HCT116 (cell line): ENCODE measurements around the gene SLC37A3. TPM values are rescaled to one million over a fixed set of nuclear protein-coding genes. Genes with fewer than 3 reads are reported as not detected.

Source experiments
- ATAC-seq: fragments of 200-7000 bp; cut with Tn5 transposase; 2 replicates; pipeline ENCODE4 v1.9.1; 2020; ENCODE audit warnings: mild to moderate bottlenecking, moderate library complexity
- BruUV-seq: library from RNA; stranded (reverse); fragments of 400-500 nt; replicated peaks from 2 replicates; lab custom pipeline; 2021; lab: Mats Ljungman, UMichigan
- CTCF ChIA-PET: fragments of 300-600 bp; sonication (Branson Sonifier 250); formaldehyde crosslinking; loops from one replicate; lab custom pipeline; 2021; ENCODE audit warnings: antibody characterized with exemption; lab: Charles Lee
- POLR2A ChIA-PET: fragments of 300-600, 350-600 bp; sonication (Branson Sonifier 250); formaldehyde crosslinking; loops from one replicate; lab custom pipeline; 2021; ENCODE audit warnings: antibody characterized with exemption; lab: Charles Lee
- RAD21 ChIA-PET, 2 experiments: fragments of 300-600 bp; sonication (Branson Sonifier 250); formaldehyde crosslinking; loops; one replicate each; lab custom pipeline; 2023; ENCODE audit warnings: low total read pairs in 2 of 2; ENCODE audit not compliant: uncharacterized antibody in 2 of 2, unreplicated experiment in 2 of 2, low non-redundant PET in 1 of 2; lab: Charles Lee
- DNase-seq: peaks from one replicate; pipeline ENCODE4 v3.0.0-alpha.2; 2010; ENCODE audit warnings: low read depth, low spot score
- H2AFZ ChIP-seq: fragments of 200-600 bp; shearing (Covaris generic), sonication (generic); 2 replicates; pipeline ENCODE4 v1.6.1; 2017; ENCODE audit warnings: low read depth, mixed run types, mixed read lengths, antibody characterized with exemption, low read length; ENCODE audit not compliant: poor library complexity, severe bottlenecking
- H3K27ac ChIP-seq: 2 replicates; pipeline ENCODE4 v1.5.1; 2012; ENCODE audit warnings: low read depth, low read length
- H3K27me3 ChIP-seq: fragments of 200-600 bp; sonication (generic); 2 replicates; pipeline ENCODE4 v1.6.1; 2016; ENCODE audit warnings: mixed run types, low read length, mixed read lengths; ENCODE audit not compliant: insufficient read depth
- H3K36me3 ChIP-seq, 2 experiments: fragments of 200-500 bp in 1 of 2; fragments of 200-600 bp in 1 of 2; sonication (Bioruptor generic) in 1 of 2; sonication (generic) in 1 of 2; 2 replicates each; pipeline versions ENCODE4 v1.5.1 to v1.6.1; 2014 to 2016; ENCODE audit warnings: low read length in 2 of 2, inconsistent platforms in 1 of 2, mixed read lengths in 1 of 2, mixed run types in 1 of 2; ENCODE audit not compliant: insufficient read depth in 2 of 2, control insufficient read depth in 1 of 2
- H3K4me1 ChIP-seq, 2 experiments: fragments of 200-600 bp in 1 of 2; sonication (generic) in 1 of 2; 2 replicates each; pipeline versions ENCODE4 v1.5.1 to v1.6.1; 2012 to 2017; ENCODE audit warnings: low read length in 2 of 2, inconsistent platforms in 1 of 2, mild to moderate bottlenecking in 1 of 2, mixed read lengths in 1 of 2, mixed run types in 1 of 2, moderate library complexity in 1 of 2; ENCODE audit not compliant: insufficient read depth in 2 of 2, control insufficient read depth in 1 of 2
- H3K4me2 ChIP-seq: fragments of 200-600 bp; sonication (generic); 2 replicates; pipeline ENCODE4 v1.6.1; 2017; ENCODE audit warnings: mixed run types, low read length, mixed read lengths
- H3K4me3 ChIP-seq, 2 experiments: fragments of 200-600 bp in 1 of 2; sonication (generic) in 1 of 2; replicated peaks in 1 of 2; 2 replicates each; pipeline ENCODE4 v1.5.1; 2011 to 2016; ENCODE audit warnings: low read length in 2 of 2, control low read depth in 1 of 2, low read depth in 1 of 2, mild to moderate bottlenecking in 1 of 2, mixed read lengths in 1 of 2, mixed run types in 1 of 2
- H3K79me2 ChIP-seq: fragments of 200-600 bp; sonication (generic); 2 replicates; pipeline ENCODE4 v1.6.1; 2017; ENCODE audit warnings: mild to moderate bottlenecking, mixed run types, low read length, moderate library complexity, mixed read lengths; ENCODE audit not compliant: insufficient read depth
- H3K9ac ChIP-seq: fragments of 200-600 bp; sonication (generic); 2 replicates; pipeline ENCODE4 v1.6.1; 2016; ENCODE audit warnings: low read length, mixed read lengths
- H3K9me2 ChIP-seq: fragments of 200-600 bp; sonication (generic), shearing (Covaris generic); 2 replicates; pipeline ENCODE4 v1.6.1; 2017; ENCODE audit warnings: mixed run types, mild to moderate bottlenecking, moderate library complexity; ENCODE audit not compliant: insufficient read depth
- H3K9me3 ChIP-seq, 2 experiments: fragments of 200-500 bp in 1 of 2; fragments of 200-600 bp in 1 of 2; sonication (Bioruptor generic) in 1 of 2; sonication (generic) in 1 of 2; 2 replicates each; pipeline ENCODE4 v1.6.1; 2014 to 2017; ENCODE audit warnings: low read length in 2 of 2, mixed read lengths in 2 of 2, inconsistent platforms in 1 of 2, low read depth in 1 of 2, mild to moderate bottlenecking in 1 of 2, mixed run types in 1 of 2, moderate library complexity in 1 of 2; ENCODE audit not compliant: control insufficient read depth in 1 of 2, insufficient read depth in 1 of 2
- H4K20me1 ChIP-seq: fragments of 200-600 bp; sonication (generic), shearing (Covaris generic); 2 replicates; pipeline ENCODE4 v1.6.1; 2017; ENCODE audit warnings: mixed run types, mild to moderate bottlenecking, moderate library complexity; ENCODE audit not compliant: insufficient read depth
- CBX3 ChIP-seq: IDR thresholded peaks from 2 replicates; pipeline ENCODE4 v1.6.1; 2012; ENCODE audit warnings: low read depth
- CEBPB ChIP-seq: IDR thresholded peaks from 2 replicates; pipeline ENCODE4 v1.6.1; 2012; ENCODE audit warnings: low read depth
- EGR1 ChIP-seq: IDR thresholded peaks from 2 replicates; pipeline ENCODE4 v1.6.1; 2012; ENCODE audit warnings: low read depth
- ELF1 ChIP-seq: IDR thresholded peaks from 2 replicates; pipeline ENCODE4 v1.6.1; 2012; ENCODE audit warnings: low read depth, borderline replicate concordance
- EZH2 ChIP-seq: fragments of 200-600 bp; sonication (generic); IDR thresholded peaks from 2 replicates; pipeline ENCODE4 v1.6.1; 2017; ENCODE audit warnings: antibody characterized with exemption, mixed run types
- EZH2phosphoT487 ChIP-seq: fragments of 200-600 bp; IDR thresholded peaks from 2 replicates; pipeline ENCODE4 v1.6.1; 2018; ENCODE audit warnings: antibody characterized with exemption, borderline replicate concordance
- POLR2AphosphoS5 ChIP-seq: IDR thresholded peaks from 2 replicates; pipeline ENCODE4 v1.6.1; 2011; ENCODE audit warnings: mild to moderate bottlenecking, low read depth, low read length, moderate library complexity
- RAD21 ChIP-seq: IDR thresholded peaks from 2 replicates; pipeline ENCODE4 v1.6.1; 2012; ENCODE audit warnings: low read depth, mild to moderate bottlenecking
- SIN3A ChIP-seq: IDR thresholded peaks from 2 replicates; pipeline ENCODE4 v1.6.1; 2012; ENCODE audit warnings: low read depth
- SP1 ChIP-seq: IDR thresholded peaks from 2 replicates; pipeline ENCODE4 v1.6.1; 2012; ENCODE audit warnings: low read depth
- SRF ChIP-seq: IDR thresholded peaks from 2 replicates; pipeline ENCODE4 v1.6.1; 2012; ENCODE audit warnings: low read depth
- YY1 ChIP-seq: IDR thresholded peaks from 2 replicates; pipeline ENCODE4 v1.6.1; 2011; ENCODE audit warnings: low read length, low read depth, moderate library complexity, mild to moderate bottlenecking; ENCODE audit not compliant: insufficient replicate concordance; ENCODE audit errors: extremely low read depth
- ZFX ChIP-seq: fragments of 450-650 bp; IDR thresholded peaks from 2 replicates; pipeline ENCODE4 v1.6.1; 2017
- ZNF274 ChIP-seq: fragments of 200-500 bp; sonication (Bioruptor generic); IDR thresholded peaks from 2 replicates; pipeline ENCODE4 v1.6.1; 2014; ENCODE audit warnings: mild to moderate bottlenecking, low read depth, low read length, inconsistent platforms
- intact Hi-C: fragments of 100-400 bp; cut with micrococcal nuclease; formaldehyde crosslinking; loops from 2 replicates; pipeline ENCODE4 v1.10.0; 2022
- total RNA-seq: library from RNA; stranded (reverse); gene quantifications from one replicate; pipeline ENCODE4 v1.2.1, GENCODE V29; 2021; ENCODE audit not compliant: unreplicated experiment
- TF ChIP-seq, protein P1 (sequence below), 3 experiments: fragments of 200-600 bp in 1 of 3; sonication (generic) in 1 of 3; IDR thresholded peaks in 2 of 3; conservative IDR thresholded peaks in 1 of 3; 2 replicates each; pipeline ENCODE4 v1.5.1; 2012 to 2017; ENCODE audit warnings: low read depth in 2 of 3, low read length in 2 of 3, antibody characterized with exemption in 1 of 3, borderline replicate concordance in 1 of 3, control low read depth in 1 of 3, mild to moderate bottlenecking in 1 of 3, mixed read lengths in 1 of 3, mixed run types in 1 of 3, moderate library complexity in 1 of 3; ENCODE audit not compliant: insufficient read depth in 1 of 3
- TF ChIP-seq, protein P2 (sequence below): IDR thresholded peaks from 2 replicates; pipeline ENCODE4 v1.6.1; 2012
- TF ChIP-seq, protein P3 (sequence below): IDR thresholded peaks from 2 replicates; pipeline ENCODE4 v1.6.1; 2012; ENCODE audit warnings: low read depth
- TF ChIP-seq, protein P4 (sequence below): IDR thresholded peaks from 2 replicates; pipeline ENCODE4 v1.6.1; 2011; ENCODE audit warnings: mild to moderate bottlenecking, low read length, moderate library complexity; ENCODE audit not compliant: insufficient replicate concordance; ENCODE audit errors: extremely low read depth

Gene SLC37A3
- total RNA-seq, 1 experiment from 2014 or later, result 41.8 TPM

DNA sequence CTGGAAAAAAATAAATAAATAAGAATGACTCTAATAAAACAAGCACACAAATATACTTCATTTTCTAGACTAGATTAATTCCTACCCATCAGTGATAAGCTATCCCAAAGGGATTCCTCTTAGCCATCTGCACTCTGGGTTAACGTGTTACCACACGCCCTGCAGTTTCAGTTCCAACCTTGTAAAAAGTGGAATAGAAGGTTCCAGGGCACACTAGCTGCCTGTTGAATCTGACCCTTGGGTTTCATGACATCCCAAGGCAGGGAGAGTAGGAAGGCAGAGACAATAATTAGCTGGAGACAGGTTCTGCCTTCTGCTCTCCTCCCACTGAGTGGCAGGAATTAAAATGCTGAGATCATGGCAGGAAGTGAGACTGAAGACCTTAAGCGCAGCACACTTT lies 33.5 kb downstream of the SLC37A3 start:
- DNase-seq, result no peak
- H3K9me2 ChIP-seq, result no peaks in the 10 kb centered on the region
- TF ChIP-seq ELF1 (no peak), EZH2 (no peak), POLR2AphosphoS5 (no peak), EZH2phosphoT487 (no peak), ZNF274 (no peak), SRF (no peak), SIN3A (no peak), ZFX (no peak), RAD21 (no peak), SP1 (no peak), CBX3 (no peak), YY1 (no peak), EGR1 (no peak), CEBPB (no peak)
- TF ChIP-seq, protein P1, sequence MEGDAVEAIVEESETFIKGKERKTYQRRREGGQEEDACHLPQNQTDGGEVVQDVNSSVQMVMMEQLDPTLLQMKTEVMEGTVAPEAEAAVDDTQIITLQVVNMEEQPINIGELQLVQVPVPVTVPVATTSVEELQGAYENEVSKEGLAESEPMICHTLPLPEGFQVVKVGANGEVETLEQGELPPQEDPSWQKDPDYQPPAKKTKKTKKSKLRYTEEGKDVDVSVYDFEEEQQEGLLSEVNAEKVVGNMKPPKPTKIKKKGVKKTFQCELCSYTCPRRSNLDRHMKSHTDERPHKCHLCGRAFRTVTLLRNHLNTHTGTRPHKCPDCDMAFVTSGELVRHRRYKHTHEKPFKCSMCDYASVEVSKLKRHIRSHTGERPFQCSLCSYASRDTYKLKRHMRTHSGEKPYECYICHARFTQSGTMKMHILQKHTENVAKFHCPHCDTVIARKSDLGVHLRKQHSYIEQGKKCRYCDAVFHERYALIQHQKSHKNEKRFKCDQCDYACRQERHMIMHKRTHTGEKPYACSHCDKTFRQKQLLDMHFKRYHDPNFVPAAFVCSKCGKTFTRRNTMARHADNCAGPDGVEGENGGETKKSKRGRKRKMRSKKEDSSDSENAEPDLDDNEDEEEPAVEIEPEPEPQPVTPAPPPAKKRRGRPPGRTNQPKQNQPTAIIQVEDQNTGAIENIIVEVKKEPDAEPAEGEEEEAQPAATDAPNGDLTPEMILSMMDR (IDR thresholded peaks at IDR 0.05 in 2 of 3, conservative IDR thresholded peaks at IDR 0.05 in 1 of 3; ENCODE audit: borderline replicate concordance in 1 of 3, insufficient read depth in 1 of 3, low read depth in 2 of 3, low read length in 2 of 3), result no peak
- TF ChIP-seq, protein P2, sequence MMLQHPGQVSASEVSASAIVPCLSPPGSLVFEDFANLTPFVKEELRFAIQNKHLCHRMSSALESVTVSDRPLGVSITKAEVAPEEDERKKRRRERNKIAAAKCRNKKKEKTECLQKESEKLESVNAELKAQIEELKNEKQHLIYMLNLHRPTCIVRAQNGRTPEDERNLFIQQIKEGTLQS, result no peak
- TF ChIP-seq, protein P3, sequence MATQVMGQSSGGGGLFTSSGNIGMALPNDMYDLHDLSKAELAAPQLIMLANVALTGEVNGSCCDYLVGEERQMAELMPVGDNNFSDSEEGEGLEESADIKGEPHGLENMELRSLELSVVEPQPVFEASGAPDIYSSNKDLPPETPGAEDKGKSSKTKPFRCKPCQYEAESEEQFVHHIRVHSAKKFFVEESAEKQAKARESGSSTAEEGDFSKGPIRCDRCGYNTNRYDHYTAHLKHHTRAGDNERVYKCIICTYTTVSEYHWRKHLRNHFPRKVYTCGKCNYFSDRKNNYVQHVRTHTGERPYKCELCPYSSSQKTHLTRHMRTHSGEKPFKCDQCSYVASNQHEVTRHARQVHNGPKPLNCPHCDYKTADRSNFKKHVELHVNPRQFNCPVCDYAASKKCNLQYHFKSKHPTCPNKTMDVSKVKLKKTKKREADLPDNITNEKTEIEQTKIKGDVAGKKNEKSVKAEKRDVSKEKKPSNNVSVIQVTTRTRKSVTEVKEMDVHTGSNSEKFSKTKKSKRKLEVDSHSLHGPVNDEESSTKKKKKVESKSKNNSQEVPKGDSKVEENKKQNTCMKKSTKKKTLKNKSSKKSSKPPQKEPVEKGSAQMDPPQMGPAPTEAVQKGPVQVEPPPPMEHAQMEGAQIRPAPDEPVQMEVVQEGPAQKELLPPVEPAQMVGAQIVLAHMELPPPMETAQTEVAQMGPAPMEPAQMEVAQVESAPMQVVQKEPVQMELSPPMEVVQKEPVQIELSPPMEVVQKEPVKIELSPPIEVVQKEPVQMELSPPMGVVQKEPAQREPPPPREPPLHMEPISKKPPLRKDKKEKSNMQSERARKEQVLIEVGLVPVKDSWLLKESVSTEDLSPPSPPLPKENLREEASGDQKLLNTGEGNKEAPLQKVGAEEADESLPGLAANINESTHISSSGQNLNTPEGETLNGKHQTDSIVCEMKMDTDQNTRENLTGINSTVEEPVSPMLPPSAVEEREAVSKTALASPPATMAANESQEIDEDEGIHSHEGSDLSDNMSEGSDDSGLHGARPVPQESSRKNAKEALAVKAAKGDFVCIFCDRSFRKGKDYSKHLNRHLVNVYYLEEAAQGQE, result no peak
- TF ChIP-seq, protein P4, sequence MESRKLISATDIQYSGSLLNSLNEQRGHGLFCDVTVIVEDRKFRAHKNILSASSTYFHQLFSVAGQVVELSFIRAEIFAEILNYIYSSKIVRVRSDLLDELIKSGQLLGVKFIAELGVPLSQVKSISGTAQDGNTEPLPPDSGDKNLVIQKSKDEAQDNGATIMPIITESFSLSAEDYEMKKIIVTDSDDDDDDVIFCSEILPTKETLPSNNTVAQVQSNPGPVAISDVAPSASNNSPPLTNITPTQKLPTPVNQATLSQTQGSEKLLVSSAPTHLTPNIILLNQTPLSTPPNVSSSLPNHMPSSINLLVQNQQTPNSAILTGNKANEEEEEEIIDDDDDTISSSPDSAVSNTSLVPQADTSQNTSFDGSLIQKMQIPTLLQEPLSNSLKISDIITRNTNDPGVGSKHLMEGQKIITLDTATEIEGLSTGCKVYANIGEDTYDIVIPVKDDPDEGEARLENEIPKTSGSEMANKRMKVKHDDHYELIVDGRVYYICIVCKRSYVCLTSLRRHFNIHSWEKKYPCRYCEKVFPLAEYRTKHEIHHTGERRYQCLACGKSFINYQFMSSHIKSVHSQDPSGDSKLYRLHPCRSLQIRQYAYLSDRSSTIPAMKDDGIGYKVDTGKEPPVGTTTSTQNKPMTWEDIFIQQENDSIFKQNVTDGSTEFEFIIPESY, result no peak
- ATAC-seq, result no peak
- H3K9me3 ChIP-seq, result no peaks in the 10 kb centered on the region
- POLR2A ChIA-PET, result no interaction called here
- no peak overlapping the region for H3K4me3 ChIP-seq
- no TSS peak for BruUV-seq
- H3K4me2 ChIP-seq, result no peak overlapping the region
- no peak overlapping the region for H3K9ac ChIP-seq
- no peak overlapping the region for H2AFZ ChIP-seq
- intact Hi-C loops, result no loop called here
- no peak overlapping the region for H3K27ac ChIP-seq
- H4K20me1 ChIP-seq, result no peaks in the 10 kb centered on the region
- RAD21 ChIA-PET, result no interaction called here
- H3K36me3 ChIP-seq, result peaks cover 0 to 10% of the 10 kb centered on the region in 2 experiments; a peak in 2 of 4 replicates
- H3K79me2 ChIP-seq, result no peaks in the 10 kb centered on the region
- no peaks in the 10 kb centered on the region for H3K4me1 ChIP-seq
- CTCF ChIA-PET, result no interaction called here
- H3K27me3 ChIP-seq, result no peaks in the 10 kb centered on the region
